ENCODE data around the gene LASP1. TPM values are rescaled to one million over a fixed set of nuclear protein-coding genes. Genes with fewer than 3 reads are reported as not detected.
A peak's percentile ranks its signal among the peaks of the same experiment; 100 is the strongest.

Gene LASP1
- total RNA-seq, 4 donors from 2014 or later, result 10.7 to 24.1 (median 20.5) TPM

DNA sequence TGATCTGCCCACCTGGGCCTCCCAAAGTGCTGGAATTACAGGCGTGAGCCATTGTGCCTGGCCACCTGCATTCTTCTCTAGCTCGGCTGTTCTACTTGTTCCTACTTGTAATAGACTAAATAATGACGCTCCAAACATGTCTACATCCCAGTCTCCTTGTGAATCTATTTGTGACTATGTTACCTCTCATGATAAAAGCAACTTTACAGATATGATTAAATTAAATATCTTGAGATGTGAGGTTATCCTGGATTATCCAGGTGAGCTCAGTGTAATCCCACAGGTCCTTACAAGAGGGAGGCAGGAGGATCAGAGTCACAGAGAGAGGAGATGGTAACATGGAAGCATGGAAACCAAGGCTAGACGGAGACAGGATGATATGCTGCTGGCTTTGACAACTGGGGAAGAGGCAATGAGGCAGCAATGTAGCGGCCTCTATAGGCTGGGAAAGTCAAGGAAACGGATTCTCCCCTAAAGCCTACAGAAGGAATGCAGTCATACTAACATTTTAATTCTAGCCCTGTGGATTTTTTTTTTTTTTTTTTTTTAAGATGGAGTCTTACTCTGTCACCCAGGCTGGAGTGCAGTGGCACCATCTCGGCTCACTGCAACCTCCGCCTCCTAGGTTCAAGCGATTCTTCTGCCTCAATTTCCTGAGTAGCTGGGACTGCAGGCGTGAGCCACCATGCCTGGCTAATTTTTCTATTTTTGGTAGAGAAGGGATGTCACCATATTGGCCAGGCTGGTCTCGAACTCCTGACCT, 5.0 kb upstream of the LASP1 start:
- ATAC-seq (no peak), DNase-seq (no peak)
- no peak overlapping the region for H3K4me3 ChIP-seq
- in situ Hi-C loops (cut with MboI; ENCODE audit: low sequenced_read_pairs in 4 of 4) (loop anchor here in 1 of 4 donors (25.0 kb wide), 1 partner anchor 297 kb away; the partner anchor contains the start of genes ARL5C and PLXDC1), intact Hi-C loops (cut with DNase I; ENCODE audit: low total_unique reads) (loop anchor here (5.0 kb wide), 1 partner anchor 163 kb away; no protein-coding TSS in a partner anchor)
- no peak for TF ChIP-seq POLR2A (IDR thresholded peaks at IDR 0.05)
- TF ChIP-seq, protein P1, sequence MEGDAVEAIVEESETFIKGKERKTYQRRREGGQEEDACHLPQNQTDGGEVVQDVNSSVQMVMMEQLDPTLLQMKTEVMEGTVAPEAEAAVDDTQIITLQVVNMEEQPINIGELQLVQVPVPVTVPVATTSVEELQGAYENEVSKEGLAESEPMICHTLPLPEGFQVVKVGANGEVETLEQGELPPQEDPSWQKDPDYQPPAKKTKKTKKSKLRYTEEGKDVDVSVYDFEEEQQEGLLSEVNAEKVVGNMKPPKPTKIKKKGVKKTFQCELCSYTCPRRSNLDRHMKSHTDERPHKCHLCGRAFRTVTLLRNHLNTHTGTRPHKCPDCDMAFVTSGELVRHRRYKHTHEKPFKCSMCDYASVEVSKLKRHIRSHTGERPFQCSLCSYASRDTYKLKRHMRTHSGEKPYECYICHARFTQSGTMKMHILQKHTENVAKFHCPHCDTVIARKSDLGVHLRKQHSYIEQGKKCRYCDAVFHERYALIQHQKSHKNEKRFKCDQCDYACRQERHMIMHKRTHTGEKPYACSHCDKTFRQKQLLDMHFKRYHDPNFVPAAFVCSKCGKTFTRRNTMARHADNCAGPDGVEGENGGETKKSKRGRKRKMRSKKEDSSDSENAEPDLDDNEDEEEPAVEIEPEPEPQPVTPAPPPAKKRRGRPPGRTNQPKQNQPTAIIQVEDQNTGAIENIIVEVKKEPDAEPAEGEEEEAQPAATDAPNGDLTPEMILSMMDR (IDR thresholded peaks at IDR 0.05 in 4 of 5, conservative IDR thresholded peaks at IDR 0.05 in 1 of 5), result no peak
- H3K36me3 ChIP-seq, result no peaks in the 10 kb centered on the region
- H3K9me3 ChIP-seq, result no peaks in the 10 kb centered on the region
- no peaks in the 10 kb centered on the region for H3K27me3 ChIP-seq
- no peak overlapping the region for H3K27ac ChIP-seq
- H3K4me1 ChIP-seq, result no peaks in the 10 kb centered on the region

DNA sequence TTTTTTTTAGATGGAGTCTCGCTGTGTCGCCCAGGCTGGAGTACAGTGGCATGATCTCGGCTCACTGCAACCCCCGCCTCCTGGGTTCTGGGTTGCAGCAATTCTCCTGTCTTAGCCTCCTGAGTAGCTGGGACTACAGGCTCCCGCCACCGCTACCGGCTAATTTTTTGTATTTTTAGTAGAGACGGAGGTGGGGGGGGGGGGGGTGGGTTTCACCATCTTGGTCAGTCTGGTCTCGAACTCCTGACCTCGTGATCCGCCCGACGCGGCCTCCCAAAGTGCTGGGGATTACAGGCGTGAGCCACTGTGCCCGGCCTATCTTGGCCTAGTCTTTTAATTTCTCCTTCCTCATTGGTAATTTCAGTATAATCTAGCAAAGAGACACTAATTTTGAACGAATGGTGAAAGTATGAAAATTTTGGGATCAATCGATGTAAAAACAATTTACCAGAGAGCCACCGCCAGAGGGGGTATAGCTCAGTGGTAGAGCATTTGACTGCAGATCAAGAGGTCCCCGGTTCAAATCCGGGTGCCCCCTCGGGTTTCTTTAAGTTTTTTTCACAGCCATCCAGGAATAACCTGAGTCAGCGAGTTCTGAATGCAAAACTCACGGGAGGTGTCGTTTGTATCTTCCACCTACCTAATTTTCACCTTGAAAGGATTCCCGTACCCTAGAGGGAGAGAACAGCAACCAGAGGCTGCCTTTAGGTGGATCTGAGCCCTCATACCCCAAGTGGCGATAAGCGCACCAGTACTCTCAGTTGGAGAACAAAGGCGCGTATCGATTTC, 2.5 kb upstream of the LASP1 start:
- Histone ChIP-seq H3K36me3 (no peaks in the 10 kb centered on the region), H3K9me3 (no peaks in the 10 kb centered on the region), H3K27ac (peak overlapping the region; percentile 87 to 92 (median 90)), H3K4me1 (peaks cover 1 to 12% of the 10 kb centered on the region in 2 donors), H3K27me3 (no peaks in the 10 kb centered on the region), H3K4me3 (peak overlapping the region in 3 of 4 donors; percentile 0 to 87 (median 87))
- TF ChIP-seq POLR2A (IDR thresholded peaks at IDR 0.05), result no peak
- TF ChIP-seq, protein P1 (IDR thresholded peaks at IDR 0.05 in 4 of 5, conservative IDR thresholded peaks at IDR 0.05 in 1 of 5), result peak in 3 of 5 experiments; percentile 25 to 30 (median 27)
- in situ Hi-C loops (cut with MboI; ENCODE audit: low sequenced_read_pairs in 4 of 4) (loop anchor here in 1 of 4 donors (25.0 kb wide), 1 partner anchor 295 kb away; the partner anchor contains the start of genes ARL5C and PLXDC1), intact Hi-C loops (cut with DNase I; ENCODE audit: low total_unique reads) (loop anchor here (5.0 kb wide), 1 partner anchor 165 kb away; no protein-coding TSS in a partner anchor)
- DNase-seq (peak in 1 of 2 donors; percentile 46), ATAC-seq (no peak)

DNA sequence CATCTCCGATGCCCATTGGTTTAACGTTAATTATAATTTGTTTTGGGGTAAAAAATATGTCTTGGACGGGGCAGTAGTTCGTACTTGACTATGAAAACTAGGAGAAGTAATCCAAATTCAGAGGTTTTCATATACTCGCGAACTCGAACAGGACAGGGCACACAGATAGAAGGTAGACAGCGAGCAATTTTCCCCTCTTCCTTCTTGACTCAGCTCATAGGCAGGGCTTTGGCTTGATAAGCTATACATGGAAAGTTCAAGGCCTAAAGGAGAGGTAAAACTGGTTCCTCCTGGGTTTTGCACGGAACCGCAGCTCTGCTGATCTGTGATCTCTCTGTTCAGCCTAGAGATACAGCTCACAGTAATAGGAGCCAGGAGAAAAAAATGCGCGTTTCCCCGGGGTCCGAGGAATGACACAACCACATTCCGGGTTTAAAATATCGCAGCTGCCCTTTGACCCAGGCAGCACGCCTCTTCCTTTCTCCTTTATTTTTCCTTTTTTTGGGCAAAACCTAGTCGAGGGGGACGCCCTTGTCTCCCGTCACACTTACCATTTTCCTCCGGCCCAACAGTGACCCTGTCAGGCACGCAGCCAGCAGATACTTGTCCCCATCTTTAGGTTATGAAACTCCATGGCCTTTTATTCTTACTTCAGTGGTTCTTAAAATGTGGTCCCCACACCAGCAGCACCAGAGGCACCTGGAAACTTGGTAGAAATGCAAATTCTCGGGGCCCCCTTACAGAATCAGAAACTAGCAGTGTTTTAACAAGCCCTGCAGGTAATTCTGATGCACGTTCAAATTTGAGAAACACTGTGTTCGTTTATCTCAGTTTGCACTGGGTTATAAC, 1.7 kb upstream of the LASP1 start:
- Histone ChIP-seq H3K27me3 (no peaks in the 10 kb centered on the region), H3K36me3 (no peaks in the 10 kb centered on the region), H3K9me3 (no peaks in the 10 kb centered on the region), H3K4me3 (peak overlapping the region; percentile 70 to 99 (median 87)), H3K27ac (peak overlapping the region; percentile 87 to 92 (median 90)), H3K4me1 (peaks cover 9 to 16% of the 10 kb centered on the region in 2 donors)
- ATAC-seq, result peak; percentile 4
- in situ Hi-C loops (cut with MboI; ENCODE audit: low sequenced_read_pairs in 4 of 4), result loop anchor here in 1 of 4 donors (25.0 kb wide), 1 partner anchor 294 kb away; the partner anchor contains the start of genes ARL5C and PLXDC1
- intact Hi-C loops (cut with DNase I; ENCODE audit: low total_unique reads), result loop anchor here (2.0 to 5.0 kb wide), 2 partner anchors 55 to 166 kb away; no protein-coding TSS in a partner anchor
- peak; percentile 38 to 69 for DNase-seq
- TF ChIP-seq, protein P1 (IDR thresholded peaks at IDR 0.05 in 4 of 5, conservative IDR thresholded peaks at IDR 0.05 in 1 of 5), result no peak
- peak in 1 of 2 donors; percentile 11 for TF ChIP-seq POLR2A (IDR thresholded peaks at IDR 0.05)
